Hematopoietic multipotent progenitor cell treated with erythropoietin and hydrocortisone succinate and interleukin-3 and kit ligand, for 4 days (in vitro differentiated cells): ENCODE data around the gene LRRC71.

Source experiments
- DNase-seq: peaks from one replicate; pipeline ENCODE4 v3.0.0-alpha.2; 2015

The LRRC71 gene

GRCh38 chr1:156920233-156921052 lies at the start of gene LRRC71:
LRRC71 (plus strand) TSS chr1:156920632; CDS start chr1:156920804, 172 bp downstream.
- DNase-seq: peak; percentile 94

GRCh38 chr1:156873659-156874058 lies 46.8 kb upstream of the LRRC71 start:
- DNase-seq: no peak

GRCh38 chr1:156874142-156874541 lies 46.3 kb upstream of the LRRC71 start:
- no peak for DNase-seq

GRCh38 chr1:156874572-156875340 lies 45.7 kb upstream of the LRRC71 start:
- no peak for DNase-seq

GRCh38 chr1:156875341-156875615 lies 45.2 kb upstream of the LRRC71 start:
- no peak for DNase-seq

GRCh38 chr1:156876281-156876680 lies 44.2 kb upstream of the LRRC71 start:
- DNase-seq: no peak

- peak; percentile 47 for DNase-seq
Observed at GRCh38 chr1:156877433-156878170, 42.8 kb upstream of the LRRC71 start.

GRCh38 chr1:156879876-156880275 lies 40.6 kb upstream of the LRRC71 start:
- DNase-seq: no peak

GRCh38 chr1:156880473-156880872 lies 40.0 kb upstream of the LRRC71 start:
- DNase-seq: no peak

GRCh38 chr1:156881101-156881500 lies 39.3 kb upstream of the LRRC71 start:
- no peak for DNase-seq

- DNase-seq: no peak
Observed at GRCh38 chr1:156881663-156882062, 38.8 kb upstream of the LRRC71 start.

- DNase-seq: peak; percentile 22
Observed at GRCh38 chr1:156882543-156882942, 37.9 kb upstream of the LRRC71 start.

- no peak for DNase-seq
Observed at GRCh38 chr1:156883919-156884318, 36.5 kb upstream of the LRRC71 start.

GRCh38 chr1:156884560-156885184 lies 35.8 kb upstream of the LRRC71 start:
- DNase-seq: no peak

GRCh38 chr1:156885314-156885713 lies 35.1 kb upstream of the LRRC71 start:
- no peak for DNase-seq

- no peak for DNase-seq
Observed at GRCh38 chr1:156885880-156886355, 34.5 kb upstream of the LRRC71 start.

GRCh38 chr1:156886583-156887281 lies 33.7 kb upstream of the LRRC71 start:
- DNase-seq: no peak

- no peak for DNase-seq
Observed at GRCh38 chr1:156887317-156887716, 33.1 kb upstream of the LRRC71 start.

- DNase-seq: no peak
Observed at GRCh38 chr1:156887734-156888133, 32.7 kb upstream of the LRRC71 start.

- peak; percentile 89 for DNase-seq
Observed at GRCh38 chr1:156889802-156890580, 30.4 kb upstream of the LRRC71 start.
